ENCODE measurements around the gene PCNT. TPM values are rescaled to one million over a fixed set of nuclear protein-coding genes. Genes with fewer than 3 reads are reported as not detected.

The PCNT gene
- total and polyA plus RNA-seq, 2 experiments from 2014 or later, result 14.9 to 23.8 TPM

GRCh38 chr21:46421191-46421750 lies 97.3 kb downstream of the PCNT start:
- no peak for TF ChIP-seq EZH2phosphoT487 (IDR thresholded peaks at IDR 0.05; ENCODE audit: insufficient read depth, low read depth)
- no peak for TF ChIP-seq EZH2 (IDR thresholded peaks at IDR 0.05; ENCODE audit: insufficient read depth, poor library complexity, severe bottlenecking)
- Histone ChIP-seq H3K79me2 (ENCODE audit: insufficient read depth) (no peaks in the 10 kb centered on the region), H3F3A (ENCODE audit: insufficient read depth) (no peaks in the 10 kb centered on the region), H3K27ac (no peak overlapping the region), H3K4me1 (ENCODE audit: insufficient read depth) (no peaks in the 10 kb centered on the region), H3K4me3 (no peak overlapping the region), H2AFZ (no peak overlapping the region), H3K9me2 (ENCODE audit: insufficient read depth) (no peaks in the 10 kb centered on the region), H4K20me1 (ENCODE audit: insufficient read depth) (no peaks in the 10 kb centered on the region), H3K9me3 (ENCODE audit: low read depth) (no peaks in the 10 kb centered on the region), H3K36me3 (ENCODE audit: low read depth) (peaks cover 14% of the 10 kb centered on the region; the same call in 1 of the 2 replicates), H3K9ac (no peak overlapping the region), H3K27me3 (replicated peaks; ENCODE audit: insufficient read depth) (no peaks in the 10 kb centered on the region), H3K4me2 (ENCODE audit: unreplicated experiment) (no peak overlapping the region)
- WGBS, 2 experiments (ENCODE audit: low coverage in 1 of 2, low lambda C conversion rate in 2 of 2, missing lambda C conversion rate in 2 of 2), result 93% methylated on average over 23 of the region's 23 CpGs
- no peak for DNase-seq
- in situ Hi-C loops (cut with MboI), result loop anchor here (10.0 kb wide), 1 partner anchor 56 kb away; no protein-coding TSS in a partner anchor

GRCh38 chr21:46421756-46422555 lies 98.0 kb downstream of the PCNT start:
- 94% methylated on average over 33 to 35 of the region's 35 CpGs for WGBS, 2 experiments (ENCODE audit: low coverage in 1 of 2, low lambda C conversion rate in 2 of 2, missing lambda C conversion rate in 2 of 2)
- H3K9me2 ChIP-seq (ENCODE audit: insufficient read depth), result no peaks in the 10 kb centered on the region
- no peak for TF ChIP-seq EZH2 (IDR thresholded peaks at IDR 0.05; ENCODE audit: insufficient read depth, poor library complexity, severe bottlenecking)
- no peak for TF ChIP-seq EZH2phosphoT487 (IDR thresholded peaks at IDR 0.05; ENCODE audit: insufficient read depth, low read depth)
- H2AFZ ChIP-seq, result no peak overlapping the region
- H3K36me3 ChIP-seq (ENCODE audit: low read depth), result peaks cover 14% of the 10 kb centered on the region; the same call in 1 of the 2 replicates
- H4K20me1 ChIP-seq (ENCODE audit: insufficient read depth), result no peaks in the 10 kb centered on the region
- H3F3A ChIP-seq (ENCODE audit: insufficient read depth), result no peaks in the 10 kb centered on the region
- H3K27ac ChIP-seq, result no peak overlapping the region
- H3K4me2 ChIP-seq (ENCODE audit: unreplicated experiment), result no peak overlapping the region
- DNase-seq, result no peak
- no peaks in the 10 kb centered on the region for H3K9me3 ChIP-seq (ENCODE audit: low read depth)
- H3K27me3 ChIP-seq (replicated peaks; ENCODE audit: insufficient read depth), result no peaks in the 10 kb centered on the region
- no peak overlapping the region for H3K4me3 ChIP-seq
- H3K9ac ChIP-seq, result no peak overlapping the region
- no peaks in the 10 kb centered on the region for H3K79me2 ChIP-seq (ENCODE audit: insufficient read depth)
- no peaks in the 10 kb centered on the region for H3K4me1 ChIP-seq (ENCODE audit: insufficient read depth)
- in situ Hi-C loops (cut with MboI), result loop anchor here (10.0 kb wide), 1 partner anchor 57 kb away; no protein-coding TSS in a partner anchor

- H3K4me3 ChIP-seq, result no peak overlapping the region
- H3K27ac ChIP-seq, result no peak overlapping the region
- H3K36me3 ChIP-seq (ENCODE audit: low read depth), result peaks cover 9% of the 10 kb centered on the region; the same call in 1 of the 2 replicates
- no peak overlapping the region for H2AFZ ChIP-seq
- H3K9me3 ChIP-seq (ENCODE audit: low read depth), result no peaks in the 10 kb centered on the region
- no peaks in the 10 kb centered on the region for H4K20me1 ChIP-seq (ENCODE audit: insufficient read depth)
- no peaks in the 10 kb centered on the region for H3K27me3 ChIP-seq (replicated peaks; ENCODE audit: insufficient read depth)
- no peaks in the 10 kb centered on the region for H3F3A ChIP-seq (ENCODE audit: insufficient read depth)
- DNase-seq, result no peak
- WGBS, 2 experiments (ENCODE audit: low coverage in 1 of 2, low lambda C conversion rate in 2 of 2, missing lambda C conversion rate in 2 of 2), result 97 to 98% methylated on average over 12 of the region's 12 CpGs
- H3K9me2 ChIP-seq (ENCODE audit: insufficient read depth), result no peaks in the 10 kb centered on the region
- no peak overlapping the region for H3K4me2 ChIP-seq (ENCODE audit: unreplicated experiment)
- H3K9ac ChIP-seq, result no peak overlapping the region
- H3K79me2 ChIP-seq (ENCODE audit: insufficient read depth), result no peaks in the 10 kb centered on the region
- H3K4me1 ChIP-seq (ENCODE audit: insufficient read depth), result no peaks in the 10 kb centered on the region
- in situ Hi-C loops (cut with MboI), result loop anchor here (10.0 kb wide), 1 partner anchor 58 kb away; no protein-coding TSS in a partner anchor
- no peak for TF ChIP-seq EZH2phosphoT487 (IDR thresholded peaks at IDR 0.05; ENCODE audit: insufficient read depth, low read depth)
- no peak for TF ChIP-seq EZH2 (IDR thresholded peaks at IDR 0.05; ENCODE audit: insufficient read depth, poor library complexity, severe bottlenecking)
Measured at GRCh38 chr21:46422636-46423241, 98.8 kb downstream of the PCNT start.

GRCh38 chr21:46423546-46424038 lies 99.6 kb downstream of the PCNT start:
- no peak for DNase-seq
- Histone ChIP-seq H3K9ac (no peak overlapping the region), H3K27me3 (replicated peaks; ENCODE audit: insufficient read depth) (no peaks in the 10 kb centered on the region), H3K4me2 (ENCODE audit: unreplicated experiment) (no peak overlapping the region), H3K27ac (no peak overlapping the region), H3K36me3 (ENCODE audit: low read depth) (peaks cover 6% of the 10 kb centered on the region; the same call in 1 of the 2 replicates), H2AFZ (no peak overlapping the region), H3K79me2 (ENCODE audit: insufficient read depth) (no peaks in the 10 kb centered on the region), H3K9me2 (ENCODE audit: insufficient read depth) (no peaks in the 10 kb centered on the region), H3K4me1 (ENCODE audit: insufficient read depth) (no peaks in the 10 kb centered on the region), H3K4me3 (no peak overlapping the region), H3K9me3 (ENCODE audit: low read depth) (no peaks in the 10 kb centered on the region), H3F3A (ENCODE audit: insufficient read depth) (no peaks in the 10 kb centered on the region), H4K20me1 (ENCODE audit: insufficient read depth) (no peaks in the 10 kb centered on the region)
- no peak for TF ChIP-seq EZH2phosphoT487 (IDR thresholded peaks at IDR 0.05; ENCODE audit: insufficient read depth, low read depth)
- TF ChIP-seq EZH2 (IDR thresholded peaks at IDR 0.05; ENCODE audit: insufficient read depth, poor library complexity, severe bottlenecking), result no peak
- WGBS, 2 experiments (ENCODE audit: low coverage in 1 of 2, low lambda C conversion rate in 2 of 2, missing lambda C conversion rate in 2 of 2), result 68 to 78% methylated on average over 1 of the region's 1 CpG
- in situ Hi-C loops (cut with MboI), result loop anchor here (10.0 kb wide), 1 partner anchor 59 kb away; no protein-coding TSS in a partner anchor

All from GM23248 (cell line).